Neural cell (in vitro differentiated cells): Measurements from ENCODE around the gene ZBTB11. TPM values are rescaled to one million over a fixed set of nuclear protein-coding genes. Genes with fewer than 3 reads are reported as not detected.

ENCODE experiments used
- H2AFZ ChIP-seq: fragments of 200-600, 300-800 bp; sonication (generic), shearing (Covaris generic); 2 replicates; pipeline ENCODE4 v1.6.0; 2014; ENCODE audit warnings: low read depth, mild to moderate bottlenecking, antibody characterized with exemption, low read length, moderate library complexity
- H3F3A ChIP-seq: fragments of 200-600 bp; shearing (Covaris generic); 2 replicates; pipeline ENCODE4 v1.6.1; 2016; ENCODE audit warnings: mild to moderate bottlenecking, moderate library complexity, mixed read lengths, antibody characterized with exemption, low read length; ENCODE audit not compliant: insufficient read depth, poor library complexity, severe bottlenecking
- H3K27ac ChIP-seq: fragments of 200-600, 300-800 bp; sonication (generic), shearing (Covaris generic); 2 replicates; pipeline ENCODE4 v1.5.1; 2014; ENCODE audit warnings: mild to moderate bottlenecking, low read length, moderate library complexity
- H3K27me3 ChIP-seq: fragments of 300-800, 200-600 bp; sonication (generic), shearing (Covaris generic); 2 replicates; pipeline ENCODE4 v1.6.0; 2014; ENCODE audit warnings: mild to moderate bottlenecking, low read depth, low read length, moderate library complexity; ENCODE audit not compliant: insufficient read depth
- H3K36me3 ChIP-seq: fragments of 300-800, 200-600 bp; sonication (generic), shearing (Covaris generic); 2 replicates; pipeline ENCODE4 v1.5.1; 2014; ENCODE audit warnings: mild to moderate bottlenecking, antibody characterized with exemption, low read length, moderate library complexity; ENCODE audit not compliant: insufficient read depth
- H3K4me2 ChIP-seq: fragments of 300-800, 200-600 bp; sonication (generic), shearing (Covaris generic); 2 replicates; pipeline ENCODE4 v1.6.0; 2014; ENCODE audit warnings: mild to moderate bottlenecking, low read length
- H3K4me3 ChIP-seq: fragments of 300-800, 200-600 bp; sonication (generic), shearing (Covaris generic); 2 replicates; pipeline ENCODE4 v1.5.1; 2014; ENCODE audit warnings: mild to moderate bottlenecking, low read length, moderate library complexity
- H3K79me2 ChIP-seq: fragments of 200-600 bp; shearing (Covaris generic); replicated peaks from 2 replicates; pipeline ENCODE4 v1.6.0; 2014; ENCODE audit warnings: mild to moderate bottlenecking, low read length, moderate library complexity; ENCODE audit not compliant: insufficient read depth
- H3K9ac ChIP-seq: fragments of 300-800, 200-600 bp; sonication (generic), shearing (Covaris generic); 2 replicates; pipeline ENCODE4 v1.6.1; 2016; ENCODE audit warnings: mild to moderate bottlenecking, low read length, mixed read lengths
- H3K9me2 ChIP-seq: fragments of 200-600 bp; shearing (Covaris generic); 2 replicates; pipeline ENCODE4 v1.6.1; 2016; ENCODE audit warnings: mild to moderate bottlenecking, low read length, mixed read lengths; ENCODE audit not compliant: insufficient read depth
- H3K9me3 ChIP-seq: fragments of 200-600, 300-800 bp; sonication (generic), shearing (Covaris generic); 2 replicates; pipeline ENCODE4 v1.6.1; 2016; ENCODE audit warnings: mild to moderate bottlenecking, mixed run types, low read length, moderate library complexity, mixed read lengths
- H4K20me1 ChIP-seq: fragments of 200-600 bp; shearing (Covaris generic); 2 replicates; pipeline ENCODE4 v1.6.1; 2016; ENCODE audit warnings: mild to moderate bottlenecking, mixed run types; ENCODE audit not compliant: insufficient read depth
- EP300 ChIP-seq: fragments of 450-650 bp; conservative IDR thresholded peaks from 2 replicates; pipeline ENCODE4 v1.6.1; 2014; ENCODE audit warnings: antibody characterized with exemption, mild to moderate bottlenecking, moderate library complexity; ENCODE audit not compliant: poor library complexity, severe bottlenecking
- EZH2 ChIP-seq: fragments of 200-600, 300-800 bp; shearing (Covaris generic), sonication (generic); IDR thresholded peaks from 2 replicates; pipeline ENCODE4 v1.6.1; 2014; ENCODE audit warnings: antibody characterized with exemption, low read length, borderline replicate concordance, mild to moderate bottlenecking; ENCODE audit not compliant: insufficient read depth, poor library complexity, severe bottlenecking
- MXI1 ChIP-seq: fragments of 450-650 bp; conservative IDR thresholded peaks from 2 replicates; pipeline ENCODE4 v1.6.1; 2014; ENCODE audit warnings: antibody characterized with exemption, mild to moderate bottlenecking; ENCODE audit not compliant: poor library complexity, severe bottlenecking
- POLR2AphosphoS5 ChIP-seq: IDR thresholded peaks from 2 replicates; pipeline ENCODE4 v1.6.1; 2012
- RAD21 ChIP-seq: fragments of 450-650 bp; conservative IDR thresholded peaks from 2 replicates; pipeline ENCODE4 v1.6.1; 2014; ENCODE audit warnings: antibody characterized with exemption, mild to moderate bottlenecking, moderate library complexity
- SMC3 ChIP-seq: fragments of 450-650 bp; conservative IDR thresholded peaks from 2 replicates; pipeline ENCODE4 v1.6.1; 2014; ENCODE audit warnings: antibody characterized with exemption, mild to moderate bottlenecking, moderate library complexity; ENCODE audit not compliant: poor library complexity
- TAF1 ChIP-seq: IDR thresholded peaks from 2 replicates; pipeline ENCODE4 v1.6.1; 2012; ENCODE audit warnings: low read depth
- polyA plus RNA-seq: library from polyadenylated mRNA; depleted of rRNA; stranded (reverse); fragments of >200 nt; gene quantifications from 2 replicates; pipeline ENCODE4 v1.2.3, GENCODE V29; 2014
- TF ChIP-seq, protein P1 (sequence below): IDR thresholded peaks from 2 replicates; pipeline ENCODE4 v1.6.1; 2012; ENCODE audit warnings: borderline replicate concordance
- TF ChIP-seq, protein P2 (sequence below): fragments of 450-650 bp; IDR thresholded peaks from 2 replicates; pipeline ENCODE4 v1.5.1; 2014; ENCODE audit warnings: antibody characterized with exemption, mild to moderate bottlenecking, moderate library complexity; ENCODE audit not compliant: poor library complexity, severe bottlenecking

Gene ZBTB11
- polyA plus RNA-seq, 1 donor from 2014 or later = 23.5 TPM

DNA sequence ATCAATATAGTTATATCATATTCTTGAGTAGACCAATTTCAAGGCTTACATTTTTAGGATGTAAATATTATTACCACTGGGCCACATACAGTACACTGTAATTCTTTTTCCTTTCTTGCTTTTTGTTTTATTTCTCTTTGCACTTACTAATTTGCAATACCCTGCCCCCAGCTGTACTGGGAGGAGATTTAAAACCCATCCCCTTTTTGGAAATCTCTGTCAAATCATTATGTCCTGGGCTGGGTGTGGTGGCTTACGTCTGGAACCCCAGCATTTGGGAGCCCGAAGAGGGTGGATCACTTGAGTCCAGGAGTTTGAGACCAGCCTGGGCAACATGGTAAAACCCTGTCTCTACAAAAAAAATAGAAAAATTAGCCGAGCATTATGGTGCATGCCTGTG is 16.2 kb downstream of the ZBTB11 start:
- peaks cover 7% of the 10 kb centered on the region for H3K36me3 ChIP-seq
- H2AFZ ChIP-seq = no peak overlapping the region

DNA sequence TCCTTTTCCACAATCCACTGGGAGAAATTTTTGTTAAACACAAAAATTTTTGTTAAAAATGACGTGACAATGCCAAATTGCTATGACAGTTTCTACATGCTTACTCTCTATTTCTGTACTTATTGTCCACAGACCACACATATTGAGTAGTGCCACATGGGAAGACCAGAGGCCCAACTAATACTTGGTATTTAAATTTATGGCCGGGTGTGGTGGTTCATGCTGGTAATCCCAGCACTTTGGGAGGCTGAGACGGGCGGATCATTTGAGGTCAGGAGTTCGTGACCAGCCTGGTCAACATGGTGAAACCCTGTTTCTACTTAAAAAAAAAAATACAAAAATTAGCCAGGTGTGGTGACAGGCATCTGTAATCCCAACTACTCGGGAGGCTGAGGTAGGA is 20.3 kb downstream of the ZBTB11 start:
- peaks cover 7% of the 10 kb centered on the region for H3K36me3 ChIP-seq
- H3K9me3 ChIP-seq = no peaks in the 10 kb centered on the region
- no peak overlapping the region for H3K9ac ChIP-seq
- H3K4me3 ChIP-seq = no peak overlapping the region
- H3K9me2 ChIP-seq = no peaks in the 10 kb centered on the region
- no peak overlapping the region for H3K4me2 ChIP-seq
- no peak overlapping the region for H2AFZ ChIP-seq
- TF ChIP-seq RAD21 = no peak
- TF ChIP-seq, protein P1, sequence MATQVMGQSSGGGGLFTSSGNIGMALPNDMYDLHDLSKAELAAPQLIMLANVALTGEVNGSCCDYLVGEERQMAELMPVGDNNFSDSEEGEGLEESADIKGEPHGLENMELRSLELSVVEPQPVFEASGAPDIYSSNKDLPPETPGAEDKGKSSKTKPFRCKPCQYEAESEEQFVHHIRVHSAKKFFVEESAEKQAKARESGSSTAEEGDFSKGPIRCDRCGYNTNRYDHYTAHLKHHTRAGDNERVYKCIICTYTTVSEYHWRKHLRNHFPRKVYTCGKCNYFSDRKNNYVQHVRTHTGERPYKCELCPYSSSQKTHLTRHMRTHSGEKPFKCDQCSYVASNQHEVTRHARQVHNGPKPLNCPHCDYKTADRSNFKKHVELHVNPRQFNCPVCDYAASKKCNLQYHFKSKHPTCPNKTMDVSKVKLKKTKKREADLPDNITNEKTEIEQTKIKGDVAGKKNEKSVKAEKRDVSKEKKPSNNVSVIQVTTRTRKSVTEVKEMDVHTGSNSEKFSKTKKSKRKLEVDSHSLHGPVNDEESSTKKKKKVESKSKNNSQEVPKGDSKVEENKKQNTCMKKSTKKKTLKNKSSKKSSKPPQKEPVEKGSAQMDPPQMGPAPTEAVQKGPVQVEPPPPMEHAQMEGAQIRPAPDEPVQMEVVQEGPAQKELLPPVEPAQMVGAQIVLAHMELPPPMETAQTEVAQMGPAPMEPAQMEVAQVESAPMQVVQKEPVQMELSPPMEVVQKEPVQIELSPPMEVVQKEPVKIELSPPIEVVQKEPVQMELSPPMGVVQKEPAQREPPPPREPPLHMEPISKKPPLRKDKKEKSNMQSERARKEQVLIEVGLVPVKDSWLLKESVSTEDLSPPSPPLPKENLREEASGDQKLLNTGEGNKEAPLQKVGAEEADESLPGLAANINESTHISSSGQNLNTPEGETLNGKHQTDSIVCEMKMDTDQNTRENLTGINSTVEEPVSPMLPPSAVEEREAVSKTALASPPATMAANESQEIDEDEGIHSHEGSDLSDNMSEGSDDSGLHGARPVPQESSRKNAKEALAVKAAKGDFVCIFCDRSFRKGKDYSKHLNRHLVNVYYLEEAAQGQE = no peak
- TF ChIP-seq, protein P2, sequence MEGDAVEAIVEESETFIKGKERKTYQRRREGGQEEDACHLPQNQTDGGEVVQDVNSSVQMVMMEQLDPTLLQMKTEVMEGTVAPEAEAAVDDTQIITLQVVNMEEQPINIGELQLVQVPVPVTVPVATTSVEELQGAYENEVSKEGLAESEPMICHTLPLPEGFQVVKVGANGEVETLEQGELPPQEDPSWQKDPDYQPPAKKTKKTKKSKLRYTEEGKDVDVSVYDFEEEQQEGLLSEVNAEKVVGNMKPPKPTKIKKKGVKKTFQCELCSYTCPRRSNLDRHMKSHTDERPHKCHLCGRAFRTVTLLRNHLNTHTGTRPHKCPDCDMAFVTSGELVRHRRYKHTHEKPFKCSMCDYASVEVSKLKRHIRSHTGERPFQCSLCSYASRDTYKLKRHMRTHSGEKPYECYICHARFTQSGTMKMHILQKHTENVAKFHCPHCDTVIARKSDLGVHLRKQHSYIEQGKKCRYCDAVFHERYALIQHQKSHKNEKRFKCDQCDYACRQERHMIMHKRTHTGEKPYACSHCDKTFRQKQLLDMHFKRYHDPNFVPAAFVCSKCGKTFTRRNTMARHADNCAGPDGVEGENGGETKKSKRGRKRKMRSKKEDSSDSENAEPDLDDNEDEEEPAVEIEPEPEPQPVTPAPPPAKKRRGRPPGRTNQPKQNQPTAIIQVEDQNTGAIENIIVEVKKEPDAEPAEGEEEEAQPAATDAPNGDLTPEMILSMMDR = no peak
- TF ChIP-seq TAF1 = no peak
- TF ChIP-seq SMC3 = no peak
- TF ChIP-seq MXI1 = no peak
- no peak for TF ChIP-seq POLR2AphosphoS5
- no peak for TF ChIP-seq EP300
- no peak for TF ChIP-seq EZH2
- no peaks in the 10 kb centered on the region for H3K79me2 ChIP-seq
- no peak overlapping the region for H3K27ac ChIP-seq
- no peaks in the 10 kb centered on the region for H4K20me1 ChIP-seq
- H3F3A ChIP-seq = no peaks in the 10 kb centered on the region
- H3K27me3 ChIP-seq = no peaks in the 10 kb centered on the region

More for the DNA sequence above, 16.2 kb downstream of the ZBTB11 start:
- no peaks in the 10 kb centered on the region for H3K9me2 ChIP-seq
- H3K9me3 ChIP-seq = no peaks in the 10 kb centered on the region
- no peak overlapping the region for H3K9ac ChIP-seq
- no peak overlapping the region for H3K4me2 ChIP-seq
- no peak for TF ChIP-seq RAD21
- no peak for TF ChIP-seq POLR2AphosphoS5
- TF ChIP-seq MXI1 = no peak
- TF ChIP-seq, protein P2 = no peak
- no peak for TF ChIP-seq EZH2
- TF ChIP-seq, protein P1 = no peak
- TF ChIP-seq EP300 = no peak
- no peak for TF ChIP-seq TAF1
- TF ChIP-seq SMC3 = no peak
- no peaks in the 10 kb centered on the region for H4K20me1 ChIP-seq
- no peak overlapping the region for H3K4me3 ChIP-seq
- H3K27ac ChIP-seq = no peak overlapping the region
- no peaks in the 10 kb centered on the region for H3F3A ChIP-seq
- H3K79me2 ChIP-seq = no peaks in the 10 kb centered on the region
- no peaks in the 10 kb centered on the region for H3K27me3 ChIP-seq
